ENCODE results near the gene NOP9.

DNA sequence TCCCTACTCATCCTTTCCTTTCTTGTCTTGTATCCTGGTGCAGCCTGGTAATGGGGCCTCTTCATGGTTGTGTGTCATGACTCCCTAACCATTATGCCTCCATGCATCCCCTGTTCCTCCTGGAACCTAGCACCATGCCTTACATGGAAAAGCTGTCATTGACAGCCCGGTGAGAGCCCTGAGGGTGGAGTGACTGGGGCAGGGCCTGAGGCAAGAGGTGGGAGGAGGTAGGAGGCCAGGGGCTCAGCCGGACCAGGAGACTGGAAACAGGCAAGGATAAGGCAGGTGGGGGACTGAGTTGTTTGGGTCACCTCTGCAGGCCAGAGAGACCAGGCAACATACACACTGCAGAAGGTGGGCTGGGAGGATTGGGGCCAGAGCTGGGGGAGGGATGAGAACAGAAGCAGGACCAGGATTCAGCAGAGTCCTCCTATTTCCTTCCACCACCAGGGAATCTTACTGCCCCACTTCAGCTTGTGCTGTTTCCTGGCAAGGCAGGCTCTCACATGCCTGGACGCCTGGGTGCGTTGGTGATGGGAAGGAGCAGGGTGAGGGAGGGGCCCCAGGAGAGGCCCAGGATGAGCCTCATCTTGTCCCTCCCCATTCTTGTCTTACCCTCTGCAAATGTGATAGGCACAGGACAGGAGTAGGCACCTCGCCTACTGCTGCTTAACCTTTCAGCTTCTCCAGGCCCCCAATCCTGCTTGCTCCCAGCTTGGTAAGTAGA is 10.1 kb downstream of the NOP9 start, which contains the start of gene LTB4R2:
- no peak for TF ChIP-seq POLR2AphosphoS5 (IDR thresholded peaks at IDR 0.05; ENCODE audit: low read depth, low read length)
- TF ChIP-seq, protein P1, sequence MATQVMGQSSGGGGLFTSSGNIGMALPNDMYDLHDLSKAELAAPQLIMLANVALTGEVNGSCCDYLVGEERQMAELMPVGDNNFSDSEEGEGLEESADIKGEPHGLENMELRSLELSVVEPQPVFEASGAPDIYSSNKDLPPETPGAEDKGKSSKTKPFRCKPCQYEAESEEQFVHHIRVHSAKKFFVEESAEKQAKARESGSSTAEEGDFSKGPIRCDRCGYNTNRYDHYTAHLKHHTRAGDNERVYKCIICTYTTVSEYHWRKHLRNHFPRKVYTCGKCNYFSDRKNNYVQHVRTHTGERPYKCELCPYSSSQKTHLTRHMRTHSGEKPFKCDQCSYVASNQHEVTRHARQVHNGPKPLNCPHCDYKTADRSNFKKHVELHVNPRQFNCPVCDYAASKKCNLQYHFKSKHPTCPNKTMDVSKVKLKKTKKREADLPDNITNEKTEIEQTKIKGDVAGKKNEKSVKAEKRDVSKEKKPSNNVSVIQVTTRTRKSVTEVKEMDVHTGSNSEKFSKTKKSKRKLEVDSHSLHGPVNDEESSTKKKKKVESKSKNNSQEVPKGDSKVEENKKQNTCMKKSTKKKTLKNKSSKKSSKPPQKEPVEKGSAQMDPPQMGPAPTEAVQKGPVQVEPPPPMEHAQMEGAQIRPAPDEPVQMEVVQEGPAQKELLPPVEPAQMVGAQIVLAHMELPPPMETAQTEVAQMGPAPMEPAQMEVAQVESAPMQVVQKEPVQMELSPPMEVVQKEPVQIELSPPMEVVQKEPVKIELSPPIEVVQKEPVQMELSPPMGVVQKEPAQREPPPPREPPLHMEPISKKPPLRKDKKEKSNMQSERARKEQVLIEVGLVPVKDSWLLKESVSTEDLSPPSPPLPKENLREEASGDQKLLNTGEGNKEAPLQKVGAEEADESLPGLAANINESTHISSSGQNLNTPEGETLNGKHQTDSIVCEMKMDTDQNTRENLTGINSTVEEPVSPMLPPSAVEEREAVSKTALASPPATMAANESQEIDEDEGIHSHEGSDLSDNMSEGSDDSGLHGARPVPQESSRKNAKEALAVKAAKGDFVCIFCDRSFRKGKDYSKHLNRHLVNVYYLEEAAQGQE (IDR thresholded peaks at IDR 0.05; ENCODE audit: insufficient read depth in 1 of 2, low read depth in 2 of 2, low read length in 2 of 2) = no peak

Data from PFSK-1 (cell line).